HepG2 (cell line): Measurements from ENCODE around the gene ENPP4. TPM values are rescaled to one million over a fixed set of nuclear protein-coding genes. Genes with fewer than 3 reads are reported as not detected.
A peak's percentile ranks its signal among the peaks of the same experiment; 100 is the strongest.
"Not testable (repeated sequence)": the region's sequence is repeated elsewhere in the genome, so short reads cannot be mapped to it uniquely, and the experiment has no call there.

ENCODE experiments used
- ATAC-seq: fragments of 200-7000 bp; cut with Tn5 transposase; 3 replicates; pipeline ENCODE4 v1.9.1; 2020; ENCODE audit warnings: mild to moderate bottlenecking, moderate library complexity
- BruUV-seq: library from RNA; stranded (reverse); fragments of 400-500 nt; replicated peaks from 2 replicates; lab custom pipeline; 2021; lab: Mats Ljungman, UMichigan
- CTCF ChIA-PET: fragments of 300-600 bp; formaldehyde crosslinking; extraction: SDS; loops from one replicate; lab custom pipeline; 2021; ENCODE audit warnings: low total read pairs, inconsistent platforms, low intra/inter-chr PET ratio; lab: Yijun Ruan, JAX
- POLR2A ChIA-PET: fragments of 350-600 bp; sonication (Branson Sonifier 250); formaldehyde crosslinking; loops from one replicate; lab custom pipeline; 2020; ENCODE audit warnings: antibody characterized with exemption, inconsistent platforms; lab: Yijun Ruan, JAX
- DNase-seq: peaks from one replicate; pipeline ENCODE4 v3.0.0-alpha.2; 2015; ENCODE audit warnings: low spot score
- FAIRE-seq: peaks from 3 replicates; lab custom pipeline; 2011; peaks lifted over from hg19 to GRCh38; lab: Jason Lieb, UNC
- H2AFZ ChIP-seq: one replicate; pipeline ENCODE4 v1.6.1; 2011; ENCODE audit warnings: low read length, inconsistent platforms
- H3K27ac ChIP-seq: fragments of 300-600 bp; 3 replicates; pipeline ENCODE4 v1.8.0; 2011; ENCODE audit warnings: mixed run types, mild to moderate bottlenecking, mixed read lengths, low read length, inconsistent platforms; ENCODE audit not compliant: insufficient read depth; ENCODE audit errors: extremely low read length
- H3K27me3 ChIP-seq, 2 experiments: fragments of 200-600 bp in 1 of 2; 2 replicates in 1 of 2; 3 replicates in 1 of 2; pipeline versions ENCODE4 v1.6.0 to v1.8.0; 2011; ENCODE audit warnings: low read length in 2 of 2, mild to moderate bottlenecking in 2 of 2, moderate library complexity in 2 of 2, inconsistent platforms in 1 of 2; ENCODE audit not compliant: insufficient read depth in 2 of 2, control insufficient read depth in 1 of 2
- H3K36me3 ChIP-seq, 2 experiments: fragments of 200-600 bp in 1 of 2; replicated peaks in 1 of 2; 2 replicates in 1 of 2; 3 replicates in 1 of 2; pipeline versions ENCODE4 v1.5.1 to v1.8.0; 2011; ENCODE audit warnings: low read length in 2 of 2, inconsistent platforms in 1 of 2; ENCODE audit not compliant: insufficient read depth in 2 of 2, control insufficient read depth in 1 of 2
- H3K4me1 ChIP-seq: 2 replicates; pipeline ENCODE4 v1.5.1; 2012; ENCODE audit warnings: low read length, inconsistent platforms; ENCODE audit not compliant: insufficient read depth
- H3K4me2 ChIP-seq: 2 replicates; pipeline ENCODE4 v1.6.0; 2011; ENCODE audit warnings: low read depth, low read length, inconsistent platforms
- H3K4me3 ChIP-seq, 3 experiments: fragments of 200-600 bp in 1 of 3; sonication (generic), shearing (Covaris generic) in 1 of 3; replicated peaks in 1 of 3; 2 replicates each; pipeline ENCODE4 v1.5.1; 2011 to 2016; ENCODE audit warnings: low read length in 3 of 3, inconsistent platforms in 2 of 3, low read depth in 2 of 3, mild to moderate bottlenecking in 2 of 3, control low read depth in 1 of 3, mixed read lengths in 1 of 3; ENCODE audit not compliant: insufficient read depth in 1 of 3
- H3K79me2 ChIP-seq: one replicate; pipeline ENCODE4 v1.6.1; 2011; ENCODE audit warnings: low read length, inconsistent platforms; ENCODE audit not compliant: insufficient read depth
- H3K9ac ChIP-seq: 2 replicates; pipeline ENCODE4 v1.6.0; 2011; ENCODE audit warnings: mild to moderate bottlenecking, low read depth, low read length, inconsistent platforms; ENCODE audit not compliant: insufficient read depth
- H3K9me3 ChIP-seq: 2 replicates; pipeline ENCODE4 v1.5.1; 2012; ENCODE audit warnings: mild to moderate bottlenecking, low read length
- H4K20me1 ChIP-seq: 2 replicates; pipeline ENCODE4 v1.6.0; 2011; ENCODE audit warnings: inconsistent platforms, mild to moderate bottlenecking, low read length, moderate library complexity; ENCODE audit not compliant: insufficient read depth
- CREB1 ChIP-seq, 2 experiments: fragments of 450-650 bp in 1 of 2; IDR thresholded peaks; 2 replicates each; pipeline ENCODE4 v1.6.1; 2016 to 2017; ENCODE audit warnings: control low read depth in 1 of 2, mild to moderate bottlenecking in 1 of 2, missing compliant biosample characterization in 1 of 2, missing genetic modification characterization in 1 of 2
- JUND ChIP-seq: sonication (generic); formaldehyde crosslinking; IDR thresholded peaks from 2 replicates; pipeline ENCODE4 v1.8.0; 2022; ENCODE audit warnings: mild to moderate bottlenecking, missing genetic modification reagents
- KDM5A ChIP-seq: fragments of 200-600 bp; sonication (generic); IDR thresholded peaks from 2 replicates; pipeline ENCODE4 v1.7.0; 2018; ENCODE audit warnings: antibody characterized with exemption, mild to moderate bottlenecking, low read length, borderline replicate concordance
- NPAS2 ChIP-seq: sonication (generic); formaldehyde crosslinking; IDR thresholded peaks from 2 replicates; pipeline ENCODE4 v1.8.0; 2022; ENCODE audit warnings: mild to moderate bottlenecking, missing genetic modification reagents, borderline replicate concordance
- RARG ChIP-seq: sonication (generic); formaldehyde crosslinking; IDR thresholded peaks from 2 replicates; pipeline ENCODE4 v1.4.0; 2020; ENCODE audit warnings: low read depth, mild to moderate bottlenecking, missing genetic modification reagents
- ZNF281 ChIP-seq: sonication (generic); formaldehyde crosslinking; IDR thresholded peaks from 2 replicates; pipeline ENCODE4 v1.4.0; 2020; ENCODE audit warnings: missing genetic modification reagents, borderline replicate concordance
- ZNF34 ChIP-seq: sonication (generic); formaldehyde crosslinking; IDR thresholded peaks from 2 replicates; pipeline ENCODE4 v1.4.0; 2020; ENCODE audit warnings: mild to moderate bottlenecking, missing genetic modification reagents, borderline replicate concordance
- WGBS: methylation state at CpG from one replicate; pipeline ENCODE4 v1.1.6; 2017; ENCODE audit warnings: low lambda C conversion rate; 5-methylcytosine and 5-hydroxymethylcytosine counted together
- in situ Hi-C: cut with HindIII; loops from 2 replicates; pipeline ENCODE4 v1.10.0; 2017; ENCODE audit warnings: low pct_unique_long_range_greater_than_20kb; ENCODE audit not compliant: extremely low pct_ligation_motif_present
- intact Hi-C: fragments of 100-400 bp; cut with micrococcal nuclease; formaldehyde crosslinking; loops from one replicate; pipeline ENCODE4 v1.10.0; 2022; ENCODE audit not compliant: unreplicated experiment
- polyA plus RNA-seq, 8 experiments: library from polyadenylated mRNA; depleted of rRNA in 3 of 8; stranded (reverse) in 7 of 8; unstranded in 1 of 8; fragments of >200 nt; fragmentation: Illumina TruSeq in 4 of 8; extraction: Trizol in 4 of 8; gene quantifications; 2 replicates each; pipeline versions ENCODE4 v1.2.1 to v1.2.3, GENCODE V29; 2011 to 2016; ENCODE audit warnings: low read depth in 4 of 8, missing spikeins in 1 of 8, mixed read lengths in 1 of 8; ENCODE audit not compliant: insufficient read depth in 1 of 8
- total RNA-seq, 5 experiments: library from RNA; depleted of rRNA; stranded (reverse); fragments of >200 nt; fragmentation: Illumina TruSeq; extraction: Trizol; gene quantifications; 2 replicates each; pipeline ENCODE4 v1.2.3, GENCODE V29; 2016; ENCODE audit warnings: low read depth in 1 of 5

The ENPP4 gene
- total and polyA plus RNA-seq, 2 of the 13 experiments (the other 11 are each of a cell fraction or from before 2014, with no cell fraction given) = 0.04 to 0.38 TPM

- FAIRE-seq = no peak
These were observed 49.7 kb upstream of the ENPP4 start for GRCh38 chr6:46080111-46080510.

GRCh38 chr6:46085688-46086087, 44.1 kb upstream of the ENPP4 start:
- H3K4me3 ChIP-seq, H3K27ac ChIP-seq, H3K79me2 ChIP-seq, POLR2A ChIA-PET, intact Hi-C loops, H3K36me3 ChIP-seq, ATAC-seq, H3K4me2 ChIP-seq, BruUV-seq, H3K9ac ChIP-seq, H4K20me1 ChIP-seq, H3K9me3 ChIP-seq, CTCF ChIA-PET, FAIRE-seq, H2AFZ ChIP-seq, H3K4me1 ChIP-seq, H3K27me3 ChIP-seq, DNase-seq: not testable (repeated sequence)
- in situ Hi-C loops = loop anchor here (25.0 kb wide), 1 partner anchor 902 kb away; no protein-coding TSS in a partner anchor
- peak; percentile 46; the same call in 1 of the 2 replicates for TF ChIP-seq ZNF281 (CRISPR knock-in tag)
- 45% methylated on average over 6 of the region's 10 CpGs for WGBS

More at GRCh38 chr6:46080111-46080510, 49.7 kb upstream of the ENPP4 start:
- no peak overlapping the region for H2AFZ ChIP-seq
- ATAC-seq = no peak
- H3K79me2 ChIP-seq = no peaks in the 10 kb centered on the region
- no TSS peak for BruUV-seq
- WGBS = 4% methylated on average over 4 of the region's 4 CpGs
- POLR2A ChIA-PET = no interaction called here
- no peaks in the 10 kb centered on the region for H3K27me3 ChIP-seq
- TF ChIP-seq NPAS2 (CRISPR knock-in tag) (no peak), JUND (CRISPR knock-in tag) (no peak), ZNF34 (CRISPR knock-in tag) (no peak), CREB1 (IDR thresholded peaks at IDR 0.05) (peak; percentile 18; the same call in 1 of the 2 replicates), CREB1 (CRISPR knock-in tag; IDR thresholded peaks at IDR 0.05) (no peak), KDM5A (no peak), RARG (CRISPR knock-in tag) (no peak)
- no peaks in the 10 kb centered on the region for H3K4me1 ChIP-seq
- intact Hi-C loops (no loop called here), in situ Hi-C loops (loop anchor here (25.0 kb wide), 1 partner anchor 907 kb away; no protein-coding TSS in a partner anchor)
- no peaks in the 10 kb centered on the region for H4K20me1 ChIP-seq
- no peaks in the 10 kb centered on the region for H3K36me3 ChIP-seq
- CTCF ChIA-PET = no interaction called here
- no peak overlapping the region for H3K4me3 ChIP-seq
- H3K4me2 ChIP-seq = no peak overlapping the region
- DNase-seq = no peak
- no peak overlapping the region for H3K9ac ChIP-seq
- no peak overlapping the region for H3K27ac ChIP-seq
- no peaks in the 10 kb centered on the region for H3K9me3 ChIP-seq
